H9 (cell line): ENCODE results near the gene MRPL2. TPM values are rescaled to one million over a fixed set of nuclear protein-coding genes. Genes with fewer than 3 reads are reported as not detected.

Source experiments
- DNase-seq: peaks from one replicate; pipeline ENCODE4 v3.0.0-alpha.2; 2017
- H2AFZ ChIP-seq: one replicate; pipeline ENCODE4 v1.6.1; 2013; ENCODE audit warnings: mild to moderate bottlenecking, low read length, control low read depth, moderate library complexity
- H2AK5ac ChIP-seq: 2 replicates; pipeline ENCODE4 v1.6.1; 2013; ENCODE audit warnings: low read length, control low read depth, mixed read lengths; ENCODE audit not compliant: insufficient read length
- H2BK120ac ChIP-seq: one replicate; pipeline ENCODE4 v1.6.1; 2013; ENCODE audit warnings: low read depth, mild to moderate bottlenecking, low read length, control low read depth, inconsistent platforms; ENCODE audit not compliant: poor library complexity, severe bottlenecking
- H2BK12ac ChIP-seq: 2 replicates; pipeline ENCODE4 v1.6.1; 2013; ENCODE audit warnings: low read length, control low read depth, mixed read lengths, low read depth; ENCODE audit not compliant: insufficient read length
- H2BK15ac ChIP-seq: 2 replicates; pipeline ENCODE4 v1.6.1; 2013; ENCODE audit warnings: low read depth, low read length, control low read depth
- H2BK20ac ChIP-seq: one replicate; pipeline ENCODE4 v1.6.1; 2013; ENCODE audit warnings: low read depth, mild to moderate bottlenecking, low read length, control low read depth, inconsistent platforms; ENCODE audit not compliant: poor library complexity, severe bottlenecking
- H2BK5ac ChIP-seq: 2 replicates; pipeline ENCODE4 v1.6.1; 2013; ENCODE audit warnings: low read length, control low read depth, mixed read lengths; ENCODE audit not compliant: insufficient read length
- H3K14ac ChIP-seq: 2 replicates; pipeline ENCODE4 v1.6.1; 2013; ENCODE audit warnings: low read length, control low read depth; ENCODE audit not compliant: insufficient read depth
- H3K18ac ChIP-seq: 2 replicates; pipeline ENCODE4 v1.6.1; 2013; ENCODE audit warnings: low read depth, mild to moderate bottlenecking, mixed read lengths, low read length, control low read depth; ENCODE audit not compliant: insufficient read length
- H3K23ac ChIP-seq: 2 replicates; pipeline ENCODE4 v1.6.1; 2013; ENCODE audit warnings: low read length, control low read depth, mixed read lengths, low read depth; ENCODE audit not compliant: insufficient read length
- H3K23me2 ChIP-seq: 2 replicates; pipeline ENCODE4 v1.6.1; 2013; ENCODE audit warnings: low read depth, mild to moderate bottlenecking, mixed read lengths, low read length, control low read depth; ENCODE audit not compliant: insufficient read length, poor library complexity, severe bottlenecking
- H3K27ac ChIP-seq: 2 replicates; pipeline ENCODE4 v1.5.1; 2013; ENCODE audit warnings: low read length, control low read depth, mixed read lengths, low read depth; ENCODE audit not compliant: insufficient read length
- H3K27me3 ChIP-seq: 2 replicates; pipeline ENCODE4 v1.6.1; 2013; ENCODE audit warnings: low read length, control low read depth, inconsistent platforms; ENCODE audit not compliant: insufficient read depth
- H3K4ac ChIP-seq: 2 replicates; pipeline ENCODE4 v1.6.1; 2013; ENCODE audit warnings: low read depth, mild to moderate bottlenecking, control low read depth, inconsistent platforms, low read length, moderate library complexity
- H3K4me1 ChIP-seq: 2 replicates; pipeline ENCODE4 v1.6.1; 2013; ENCODE audit warnings: low read length, control low read depth, inconsistent platforms; ENCODE audit not compliant: insufficient read depth
- H3K4me2 ChIP-seq: 2 replicates; pipeline ENCODE4 v1.6.1; 2013; ENCODE audit warnings: low read length, control low read depth, mixed read lengths; ENCODE audit not compliant: insufficient read length, insufficient read depth
- H3K56ac ChIP-seq: 2 replicates; pipeline ENCODE4 v1.6.1; 2013; ENCODE audit warnings: low read depth, mild to moderate bottlenecking, mixed read lengths, low read length, control low read depth; ENCODE audit not compliant: insufficient read length
- H3K79me1 ChIP-seq: 2 replicates; pipeline ENCODE4 v1.6.1; 2013; ENCODE audit warnings: low read depth, mild to moderate bottlenecking, moderate library complexity, low read length, control low read depth, inconsistent platforms; ENCODE audit not compliant: insufficient read depth, poor library complexity, severe bottlenecking
- H3K79me2 ChIP-seq: 2 replicates; pipeline ENCODE4 v1.6.1; 2013; ENCODE audit warnings: low read length, control low read depth, inconsistent platforms; ENCODE audit not compliant: insufficient read depth
- H3K9ac ChIP-seq: 2 replicates; pipeline ENCODE4 v1.6.1; 2013; ENCODE audit warnings: low read length, control low read depth, mixed read lengths; ENCODE audit not compliant: insufficient read length; ENCODE audit errors: extremely low read depth
- H3K9me3 ChIP-seq: one replicate; pipeline ENCODE4 v1.6.1; 2013; ENCODE audit warnings: low read depth, low read length, inconsistent platforms; ENCODE audit not compliant: control insufficient read depth
- H3T11ph ChIP-seq: one replicate; pipeline ENCODE4 v1.6.1; 2013; ENCODE audit warnings: mild to moderate bottlenecking, low read length, control low read depth, inconsistent platforms
- H4K20me1 ChIP-seq: one replicate; pipeline ENCODE4 v1.6.1; 2013; ENCODE audit not compliant: control insufficient read depth, insufficient read length, insufficient read depth
- H4K5ac ChIP-seq: 2 replicates; pipeline ENCODE4 v1.6.1; 2013; ENCODE audit warnings: low read depth, mild to moderate bottlenecking, mixed read lengths, low read length, control low read depth; ENCODE audit not compliant: insufficient read length
- H4K8ac ChIP-seq: replicated peaks from 2 replicates; pipeline ENCODE4 v1.6.1; 2013; ENCODE audit warnings: low read length, control low read depth, mixed read lengths, low read depth; ENCODE audit not compliant: insufficient read length
- H4K91ac ChIP-seq: 2 replicates; pipeline ENCODE4 v1.6.1; 2013; ENCODE audit warnings: low read depth, mild to moderate bottlenecking, moderate library complexity, mixed read lengths, low read length, control low read depth; ENCODE audit not compliant: insufficient read length
- H3K27ac Mint-ChIP-seq, 3 experiments: 2 replicates in 2 of 3; 3 replicates in 1 of 3; pipeline ENCODE4 v1.8.0; 2020 to 2021; ENCODE audit warnings: mixed read lengths in 3 of 3, mild to moderate bottlenecking in 1 of 3, moderate library complexity in 1 of 3
- H3K27me3 Mint-ChIP-seq: 2 replicates; pipeline ENCODE4 v1.8.0; 2021; ENCODE audit warnings: low read depth, mild to moderate bottlenecking, moderate library complexity, mixed read lengths
- H3K36me3 Mint-ChIP-seq, 3 experiments: 2 replicates in 2 of 3; 3 replicates in 1 of 3; pipeline ENCODE4 v1.8.0; 2020 to 2021; ENCODE audit warnings: low read depth in 3 of 3, mixed read lengths in 3 of 3; ENCODE audit not compliant: insufficient read depth in 1 of 3
- H3K4me1 Mint-ChIP-seq, 2 experiments: 2 replicates each; pipeline ENCODE4 v1.8.0; 2020; ENCODE audit warnings: mixed read lengths in 2 of 2
- H3K4me3 Mint-ChIP-seq, 2 experiments: 2 replicates in 1 of 2; 3 replicates in 1 of 2; pipeline ENCODE4 v1.8.0; 2020 to 2021; ENCODE audit warnings: mild to moderate bottlenecking in 2 of 2, mixed read lengths in 2 of 2, moderate library complexity in 1 of 2
- H3K9me3 Mint-ChIP-seq, 2 experiments: 2 replicates in 1 of 2; 3 replicates in 1 of 2; pipeline ENCODE4 v1.8.0; 2020; ENCODE audit warnings: mild to moderate bottlenecking in 2 of 2, mixed read lengths in 2 of 2, moderate library complexity in 1 of 2
- WGBS: extraction: QIAGEN DNeasy Blood & Tissue Kit; methylation state at CpG from one replicate; pipeline ENCODE4 v1.1.7; 2013; ENCODE audit warnings: missing lambda C conversion rate, low lambda C conversion rate, mixed read lengths; ENCODE audit not compliant: insufficient read length; ENCODE audit errors: extremely low coverage; 5-methylcytosine and 5-hydroxymethylcytosine counted together
- total RNA-seq: library from RNA; stranded (reverse); gene quantifications from 2 replicates; pipeline ENCODE4 v1.2.1, GENCODE V29; 2021
- TF ChIP-seq, protein P1 (sequence below): fragments of 200-600 bp; sonication (generic); conservative IDR thresholded peaks from 3 replicates; pipeline ENCODE4 v1.8.0; 2021; ENCODE audit warnings: antibody characterized with exemption, mild to moderate bottlenecking

The MRPL2 gene
- total RNA-seq, 1 experiment from 2014 or later, result 74.4 TPM

DNA sequence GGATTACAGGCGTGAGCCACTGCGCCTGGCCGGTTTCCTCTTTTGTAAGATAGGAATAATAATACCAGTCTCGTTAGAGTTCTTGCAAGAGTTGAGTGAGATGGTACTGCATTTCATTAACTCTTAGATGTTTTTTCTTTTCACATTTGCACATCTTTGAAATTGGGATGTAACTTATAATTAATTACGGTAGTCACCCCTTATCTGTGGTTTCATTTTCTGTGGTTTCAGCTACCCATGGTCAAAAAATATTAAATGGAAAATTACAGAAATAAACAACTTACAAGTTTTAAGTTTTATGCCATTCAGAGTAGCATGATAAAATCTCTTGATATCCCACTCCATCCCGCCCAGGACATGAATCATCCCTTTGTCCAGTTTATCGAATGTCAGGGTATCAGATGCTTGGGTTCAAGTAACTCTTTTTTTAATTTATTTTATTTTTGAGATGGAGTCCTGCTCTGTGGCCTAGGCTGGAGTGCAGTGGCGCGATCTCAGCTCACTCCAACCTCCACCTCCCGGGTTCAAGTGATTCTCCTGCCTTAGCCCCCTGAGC is 32.3 kb upstream of the MRPL2 start:
- H4K20me1 ChIP-seq, result no peaks in the 10 kb centered on the region

More for the DNA sequence above, 32.3 kb upstream of the MRPL2 start:
- Histone ChIP-seq H4K91ac (no peak overlapping the region), H3K9ac (no peak overlapping the region), H3K9me3 (no peaks in the 10 kb centered on the region), H3K14ac (no peak overlapping the region), H2BK15ac (no peak overlapping the region), H3K18ac (no peak overlapping the region), H2AFZ (no peak overlapping the region), H2BK5ac (no peak overlapping the region), H4K8ac (no peak overlapping the region), H3K56ac (no peak overlapping the region), H3T11ph (no peak overlapping the region), H3K27me3 (no peaks in the 10 kb centered on the region), H2BK20ac (no peak overlapping the region), H2BK12ac (no peak overlapping the region), H3K4ac (no peak overlapping the region), H3K27ac (no peak overlapping the region), H3K23me2 (peaks cover 3% of the 10 kb centered on the region), H2BK120ac (no peak overlapping the region), H3K79me1 (no peaks in the 10 kb centered on the region), H3K79me2 (peaks cover 22% of the 10 kb centered on the region; the same call in 1 of the 2 replicates), H3K4me2 (no peak overlapping the region), H3K23ac (no peak overlapping the region), H3K4me1 (peaks cover 26% of the 10 kb centered on the region), H4K5ac (no peak overlapping the region), H2AK5ac (no peak overlapping the region)
- Mint-ChIP-seq H3K27ac (peak overlapping the region in 2 of 3 experiments; percentile 87 to 99; a peak in 5 of 7 replicates), H3K4me3 (no peak overlapping the region), H3K9me3 (no peaks in the 10 kb centered on the region), H3K27me3 (no peaks in the 10 kb centered on the region), H3K4me1 (peaks cover 73 to 80% of the 10 kb centered on the region in 2 experiments), H3K36me3 (peaks cover 0 to 2% (median 0%) of the 10 kb centered on the region in 3 experiments; a peak in 1 of 7 replicates)
- TF ChIP-seq, protein P1, sequence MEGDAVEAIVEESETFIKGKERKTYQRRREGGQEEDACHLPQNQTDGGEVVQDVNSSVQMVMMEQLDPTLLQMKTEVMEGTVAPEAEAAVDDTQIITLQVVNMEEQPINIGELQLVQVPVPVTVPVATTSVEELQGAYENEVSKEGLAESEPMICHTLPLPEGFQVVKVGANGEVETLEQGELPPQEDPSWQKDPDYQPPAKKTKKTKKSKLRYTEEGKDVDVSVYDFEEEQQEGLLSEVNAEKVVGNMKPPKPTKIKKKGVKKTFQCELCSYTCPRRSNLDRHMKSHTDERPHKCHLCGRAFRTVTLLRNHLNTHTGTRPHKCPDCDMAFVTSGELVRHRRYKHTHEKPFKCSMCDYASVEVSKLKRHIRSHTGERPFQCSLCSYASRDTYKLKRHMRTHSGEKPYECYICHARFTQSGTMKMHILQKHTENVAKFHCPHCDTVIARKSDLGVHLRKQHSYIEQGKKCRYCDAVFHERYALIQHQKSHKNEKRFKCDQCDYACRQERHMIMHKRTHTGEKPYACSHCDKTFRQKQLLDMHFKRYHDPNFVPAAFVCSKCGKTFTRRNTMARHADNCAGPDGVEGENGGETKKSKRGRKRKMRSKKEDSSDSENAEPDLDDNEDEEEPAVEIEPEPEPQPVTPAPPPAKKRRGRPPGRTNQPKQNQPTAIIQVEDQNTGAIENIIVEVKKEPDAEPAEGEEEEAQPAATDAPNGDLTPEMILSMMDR, result no peak
- no peak for DNase-seq
- no CpG with 5 or more reads among the region's 10 CpGs for WGBS
